Measurements from ENCODE around the gene PIP4K2C. TPM values are rescaled to one million over a fixed set of nuclear protein-coding genes. Genes with fewer than 3 reads are reported as not detected.

The PIP4K2C gene
- polyA plus RNA-seq, 2 of the 4 experiments (the other 2 are of a cell fraction): 35.3 to 62.9 TPM

- TF ChIP-seq, protein P1, sequence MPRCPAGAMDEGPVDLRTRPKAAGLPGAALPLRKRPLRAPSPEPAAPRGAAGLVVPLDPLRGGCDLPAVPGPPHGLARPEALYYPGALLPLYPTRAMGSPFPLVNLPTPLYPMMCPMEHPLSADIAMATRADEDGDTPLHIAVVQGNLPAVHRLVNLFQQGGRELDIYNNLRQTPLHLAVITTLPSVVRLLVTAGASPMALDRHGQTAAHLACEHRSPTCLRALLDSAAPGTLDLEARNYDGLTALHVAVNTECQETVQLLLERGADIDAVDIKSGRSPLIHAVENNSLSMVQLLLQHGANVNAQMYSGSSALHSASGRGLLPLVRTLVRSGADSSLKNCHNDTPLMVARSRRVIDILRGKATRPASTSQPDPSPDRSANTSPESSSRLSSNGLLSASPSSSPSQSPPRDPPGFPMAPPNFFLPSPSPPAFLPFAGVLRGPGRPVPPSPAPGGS (IDR thresholded peaks at IDR 0.05): no peak
- no peak for TF ChIP-seq NFE2L2 (conservative IDR thresholded peaks at IDR 0.05; ENCODE audit: low read length)
- TF ChIP-seq RNF2 (IDR thresholded peaks at IDR 0.05; ENCODE audit: borderline replicate concordance, low read depth): no peak
- TF ChIP-seq, protein P2, sequence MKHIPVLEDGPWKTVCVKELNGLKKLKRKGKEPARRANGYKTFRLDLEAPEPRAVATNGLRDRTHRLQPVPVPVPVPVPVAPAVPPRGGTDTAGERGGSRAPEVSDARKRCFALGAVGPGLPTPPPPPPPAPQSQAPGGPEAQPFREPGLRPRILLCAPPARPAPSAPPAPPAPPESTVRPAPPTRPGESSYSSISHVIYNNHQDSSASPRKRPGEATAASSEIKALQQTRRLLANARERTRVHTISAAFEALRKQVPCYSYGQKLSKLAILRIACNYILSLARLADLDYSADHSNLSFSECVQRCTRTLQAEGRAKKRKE (CRISPR knock-in tag; IDR thresholded peaks at IDR 0.05; ENCODE audit: low read depth): no peak
- TF ChIP-seq EHF (CRISPR knock-in tag; IDR thresholded peaks at IDR 0.05): no peak
- TF ChIP-seq EP300 (IDR thresholded peaks at IDR 0.05): no peak
- no peak for TF ChIP-seq TFCP2L1 (CRISPR knock-in tag; IDR thresholded peaks at IDR 0.05)
- no peak for TF ChIP-seq HOXA7 (CRISPR knock-in tag; IDR thresholded peaks at IDR 0.05)
These were observed 49.4 kb downstream of the PIP4K2C start (continued) for GRCh38 chr12:57640175-57641042.

DNA sequence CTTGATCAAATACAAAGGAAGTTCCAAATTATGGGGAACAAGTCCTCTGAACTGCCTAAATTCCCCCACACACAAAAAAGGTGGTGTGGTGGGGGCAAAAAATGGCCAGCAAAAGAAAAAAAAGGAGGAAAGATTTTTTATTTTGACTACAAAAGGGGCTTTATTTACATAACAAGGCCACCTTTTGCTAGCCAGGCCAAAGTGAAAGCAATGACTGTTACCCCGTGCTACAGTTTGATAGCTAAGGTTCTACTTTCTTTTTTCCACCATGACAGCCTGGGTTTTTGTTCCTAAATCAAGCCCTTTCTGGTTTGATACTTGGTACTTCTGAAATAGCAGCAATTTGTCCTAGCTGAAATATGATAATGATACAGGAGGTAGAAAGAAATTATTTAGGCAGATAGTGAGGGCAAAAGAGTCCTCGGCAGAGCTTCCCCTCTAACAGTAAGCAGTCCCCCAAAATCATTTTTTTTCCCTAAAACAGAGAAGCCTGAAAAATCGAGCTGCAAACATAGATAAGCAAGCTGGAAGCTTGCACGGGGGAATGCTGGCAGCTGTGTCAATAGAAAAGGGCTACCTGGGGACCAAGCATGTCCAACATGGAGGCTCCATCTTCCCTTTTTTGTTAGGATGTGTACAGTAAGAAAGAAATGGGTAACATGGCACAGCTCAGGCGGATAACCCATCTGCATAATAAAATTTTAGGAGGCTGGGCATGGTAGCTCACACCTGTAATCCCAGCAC is 50.9 kb downstream of the PIP4K2C start:
- Histone ChIP-seq H3K4me1 (no peaks in the 10 kb centered on the region), H3K27ac (no peak overlapping the region), H3K9me3 (peaks cover 26% of the 10 kb centered on the region), H3K4me3 (no peak overlapping the region), H3K4me2 (no peak overlapping the region)
- CTCF ChIA-PET: interaction anchor here (1.0 to 4.0 kb wide), 8 partner anchors 9 to 77 kb away, joined by 3 to 24 read pairs (median 4); partner anchors contain the start of gene B4GALNT1
- FAIRE-seq (no peak), ATAC-seq (no peak), DNase-seq (ENCODE audit: low read depth in 1 of 2, low spot score in 1 of 2) (no peak)
- POLR2A ChIA-PET: no interaction called here
- WGBS (ENCODE audit: missing lambda C conversion rate): 22% methylated on average over 5 of the region's 5 CpGs
- TF ChIP-seq POLR2AphosphoS2 (conservative IDR thresholded peaks at IDR 0.05; ENCODE audit: low read length): no peak
- TF ChIP-seq EP300 (IDR thresholded peaks at IDR 0.05): no peak
- TF ChIP-seq KDM5A (IDR thresholded peaks at IDR 0.05): no peak
- no peak for TF ChIP-seq HOXB13 (CRISPR knock-in tag; IDR thresholded peaks at IDR 0.05; ENCODE audit: low read depth)
- no peak for TF ChIP-seq JUNB (IDR thresholded peaks at IDR 0.05)
- TF ChIP-seq NR3C1 (IDR thresholded peaks at IDR 0.05): no peak
- no peak for TF ChIP-seq REST (IDR thresholded peaks at IDR 0.05)
- TF ChIP-seq RFX5 (IDR thresholded peaks at IDR 0.05): no peak
- TF ChIP-seq, protein P3, sequence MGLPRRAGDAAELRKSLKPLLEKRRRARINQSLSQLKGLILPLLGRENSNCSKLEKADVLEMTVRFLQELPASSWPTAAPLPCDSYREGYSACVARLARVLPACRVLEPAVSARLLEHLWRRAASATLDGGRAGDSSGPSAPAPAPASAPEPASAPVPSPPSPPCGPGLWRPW (IDR thresholded peaks at IDR 0.05): no peak
- TF ChIP-seq HOXB5 (CRISPR knock-in tag; IDR thresholded peaks at IDR 0.05): no peak
- TF ChIP-seq ESRRA (IDR thresholded peaks at IDR 0.05; ENCODE audit: borderline replicate concordance, low read length): no peak

Measured in A549 (cell line).